Hepatocyte (in vitro differentiated cells): ENCODE measurements around the gene SNX27.

Experiments used
- EZH2phosphoT487 ChIP-seq: fragments of 200-600 bp; sonication (generic); IDR thresholded peaks from one replicate; pipeline ENCODE4 v1.6.1; 2018; ENCODE audit warnings: antibody characterized with exemption, mild to moderate bottlenecking, low read depth, moderate library complexity; ENCODE audit not compliant: unreplicated experiment, severe bottlenecking
- TF ChIP-seq, protein P1 (sequence below): fragments of 200-600 bp; sonication (generic); IDR thresholded peaks from 2 replicates; pipeline ENCODE4 v1.5.1; 2016; ENCODE audit warnings: antibody characterized with exemption, mild to moderate bottlenecking; ENCODE audit not compliant: poor library complexity

DNA sequence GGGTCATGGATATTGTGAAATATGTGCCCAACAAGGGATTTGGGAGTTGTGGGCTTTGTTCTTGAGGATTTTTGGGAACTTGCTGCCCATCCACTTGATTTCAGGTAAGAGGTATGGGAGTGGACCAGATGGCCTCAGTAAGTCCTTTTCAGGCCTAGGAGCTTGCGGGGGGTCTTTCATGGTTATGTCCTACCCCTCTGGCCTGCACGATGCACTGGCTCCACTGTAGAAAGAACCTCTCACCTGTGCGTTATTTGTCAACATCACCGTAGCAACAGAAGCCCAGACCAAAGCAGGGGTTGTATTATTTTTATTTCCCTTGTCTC is 118.1 kb downstream of the SNX27 start:
- TF ChIP-seq, protein P1, sequence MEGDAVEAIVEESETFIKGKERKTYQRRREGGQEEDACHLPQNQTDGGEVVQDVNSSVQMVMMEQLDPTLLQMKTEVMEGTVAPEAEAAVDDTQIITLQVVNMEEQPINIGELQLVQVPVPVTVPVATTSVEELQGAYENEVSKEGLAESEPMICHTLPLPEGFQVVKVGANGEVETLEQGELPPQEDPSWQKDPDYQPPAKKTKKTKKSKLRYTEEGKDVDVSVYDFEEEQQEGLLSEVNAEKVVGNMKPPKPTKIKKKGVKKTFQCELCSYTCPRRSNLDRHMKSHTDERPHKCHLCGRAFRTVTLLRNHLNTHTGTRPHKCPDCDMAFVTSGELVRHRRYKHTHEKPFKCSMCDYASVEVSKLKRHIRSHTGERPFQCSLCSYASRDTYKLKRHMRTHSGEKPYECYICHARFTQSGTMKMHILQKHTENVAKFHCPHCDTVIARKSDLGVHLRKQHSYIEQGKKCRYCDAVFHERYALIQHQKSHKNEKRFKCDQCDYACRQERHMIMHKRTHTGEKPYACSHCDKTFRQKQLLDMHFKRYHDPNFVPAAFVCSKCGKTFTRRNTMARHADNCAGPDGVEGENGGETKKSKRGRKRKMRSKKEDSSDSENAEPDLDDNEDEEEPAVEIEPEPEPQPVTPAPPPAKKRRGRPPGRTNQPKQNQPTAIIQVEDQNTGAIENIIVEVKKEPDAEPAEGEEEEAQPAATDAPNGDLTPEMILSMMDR = no peak
- TF ChIP-seq EZH2phosphoT487 = no peak
